Measurements from ENCODE around the gene KIR2DL1.
"Not testable (repeated sequence)": the region's sequence is repeated elsewhere in the genome, so short reads cannot be mapped to it uniquely, and the experiment has no call there.

DNA sequence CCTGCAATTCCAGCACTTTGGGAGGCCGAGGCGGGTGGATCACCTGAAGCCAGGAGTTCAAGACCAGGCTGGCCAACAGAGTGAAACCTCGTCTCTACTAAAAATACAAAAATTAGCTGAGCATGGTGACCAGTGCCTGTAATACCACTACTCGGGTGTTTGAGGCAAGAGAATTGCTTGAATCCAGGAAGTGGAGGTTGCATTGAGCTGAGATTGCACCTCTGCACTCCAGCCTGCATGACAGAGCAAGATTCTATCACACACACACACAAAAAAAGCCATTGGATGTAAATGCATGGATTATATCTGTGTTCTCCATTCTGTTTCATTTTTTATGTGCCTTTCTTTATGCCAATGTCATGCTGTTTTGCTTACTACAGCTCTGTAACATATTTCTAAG, 54.8 kb downstream of the KIR2DL1 start:
- not testable (repeated sequence) for TF ChIP-seq POLR2AphosphoS5 (IDR thresholded peaks at IDR 0.05); CTCF (IDR thresholded peaks at IDR 0.05; ENCODE audit: poor library complexity, severe bottlenecking); RAD21 (conservative IDR thresholded peaks at IDR 0.05); EP300 (conservative IDR thresholded peaks at IDR 0.05; ENCODE audit: poor library complexity, severe bottlenecking)

All from neural cell (in vitro differentiated cells).